Activated naive CD4-positive, alpha-beta T cell treated with anti-CD3 and anti-CD28 coated beads for 36 hours (primary cell): Measurements from ENCODE around the gene GABRR2. TPM values are rescaled to one million over a fixed set of nuclear protein-coding genes. Genes with fewer than 3 reads are reported as not detected.
"Not testable (repeated sequence)": the region's sequence is repeated elsewhere in the genome, so short reads cannot be mapped to it uniquely, and the experiment has no call there.

Experiments
- CTCF ChIA-PET: fragments of 350-600 bp; sonication (Branson Sonifier 250); formaldehyde crosslinking; loops from one replicate; lab custom pipeline; 2021; ENCODE audit warnings: antibody characterized with exemption; lab: Charles Lee
- DNase-seq: peaks from one replicate; pipeline ENCODE4 v3.0.0-alpha.2; 2020
- H3K27ac Mint-ChIP-seq: one replicate; pipeline ENCODE4 v1.8.0; 2021; ENCODE audit warnings: mild to moderate bottlenecking, mixed read lengths
- H3K27me3 Mint-ChIP-seq: one replicate; pipeline ENCODE4 v1.8.0; 2021; ENCODE audit warnings: low read depth, mixed read lengths
- H3K36me3 Mint-ChIP-seq: one replicate; pipeline ENCODE4 v1.8.0; 2021; ENCODE audit warnings: low read depth, mixed read lengths
- H3K4me1 Mint-ChIP-seq: one replicate; pipeline ENCODE4 v1.8.0; 2021; ENCODE audit warnings: low read depth, mixed read lengths
- H3K4me3 Mint-ChIP-seq: one replicate; pipeline ENCODE4 v1.8.0; 2021; ENCODE audit warnings: mild to moderate bottlenecking, moderate library complexity, mixed read lengths
- H3K9me3 Mint-ChIP-seq: one replicate; pipeline ENCODE4 v1.8.0; 2021; ENCODE audit warnings: mixed read lengths
- intact Hi-C: fragments of 100-400 bp; cut with micrococcal nuclease; formaldehyde crosslinking; loops from one replicate; pipeline ENCODE4 v1.15.1; 2023
- total RNA-seq, 2 experiments: library from RNA; stranded (reverse); gene quantifications; one replicate each; pipeline ENCODE4 v1.2.3, GENCODE V29; 2021

The GABRR2 gene
- total RNA-seq, 2 experiments from 2014 or later, result not detected

GRCh38 chr6:89323511-89323971 is 8.4 kb upstream of the GABRR2 start:
- Mint-ChIP-seq H3K4me1 (no peaks in the 10 kb centered on the region), H3K36me3 (peaks cover 2% of the 10 kb centered on the region), H3K9me3 (no peaks in the 10 kb centered on the region), H3K4me3 (no peak overlapping the region), H3K27me3 (no peaks in the 10 kb centered on the region), H3K27ac (no peak overlapping the region)
- CTCF ChIA-PET, result interaction anchor here (0.6 kb wide), 1 partner anchor 44 kb away, joined by 6 read pairs; no protein-coding TSS in a partner anchor
- no peak for DNase-seq
- intact Hi-C loops, result no loop called here

- Mint-ChIP-seq H3K4me3 (no peak overlapping the region), H3K36me3 (peaks cover 1% of the 10 kb centered on the region), H3K9me3 (no peaks in the 10 kb centered on the region), H3K27ac (no peak overlapping the region), H3K4me1 (no peaks in the 10 kb centered on the region), H3K27me3 (no peaks in the 10 kb centered on the region)
- CTCF ChIA-PET, result no interaction called here
- intact Hi-C loops, result no loop called here
- no peak for DNase-seq
Observed at GRCh38 chr6:89321131-89321970, 6.3 kb upstream of the GABRR2 start.

- intact Hi-C loops, result no loop called here
Observed at GRCh38 chr6:89320012-89320559, 5.0 kb upstream of the GABRR2 start.

GRCh38 chr6:89317067-89317466 is 2.0 kb upstream of the GABRR2 start:
- H3K36me3 Mint-ChIP-seq, result no peaks in the 10 kb centered on the region
- no peak overlapping the region for H3K4me3 Mint-ChIP-seq
- CTCF ChIA-PET, result interaction anchor here (0.7 kb wide), 1 partner anchor 15 kb away, joined by 5 read pairs; no protein-coding TSS in a partner anchor
- H3K9me3 Mint-ChIP-seq, result no peaks in the 10 kb centered on the region
- no peaks in the 10 kb centered on the region for H3K4me1 Mint-ChIP-seq
- H3K27ac Mint-ChIP-seq, result no peak overlapping the region
- no peaks in the 10 kb centered on the region for H3K27me3 Mint-ChIP-seq
- intact Hi-C loops, result no loop called here
- no peak for DNase-seq

More at GRCh38 chr6:89320012-89320559, 5.0 kb upstream of the GABRR2 start:
- Mint-ChIP-seq H3K4me3 (no peak overlapping the region), H3K9me3 (no peaks in the 10 kb centered on the region), H3K4me1 (no peaks in the 10 kb centered on the region), H3K27me3 (no peaks in the 10 kb centered on the region), H3K27ac (no peak overlapping the region), H3K36me3 (no peaks in the 10 kb centered on the region)
- DNase-seq, result no peak
- CTCF ChIA-PET, result no interaction called here

- intact Hi-C loops, result no loop called here
- H3K9me3 Mint-ChIP-seq, result no peaks in the 10 kb centered on the region
- no peak overlapping the region for H3K4me3 Mint-ChIP-seq
- DNase-seq, result no peak
- H3K36me3 Mint-ChIP-seq, result no peaks in the 10 kb centered on the region
- H3K27me3 Mint-ChIP-seq, result peaks cover 2% of the 10 kb centered on the region
- H3K4me1 Mint-ChIP-seq, result no peaks in the 10 kb centered on the region
- CTCF ChIA-PET, result interaction anchor here (1.4 kb wide), 1 partner anchor 57 kb away, joined by 3 read pairs; no protein-coding TSS in a partner anchor
- H3K27ac Mint-ChIP-seq, result no peak overlapping the region
Observed at GRCh38 chr6:89314692-89315091, 407 bp downstream of the GABRR2 start.

GRCh38 chr6:89313006-89313405 is 2.1 kb downstream of the GABRR2 start:
- CTCF ChIA-PET, result no interaction called here
- no peaks in the 10 kb centered on the region for H3K9me3 Mint-ChIP-seq
- H3K27ac Mint-ChIP-seq, result no peak overlapping the region
- DNase-seq, result no peak
- H3K36me3 Mint-ChIP-seq, result no peaks in the 10 kb centered on the region
- H3K4me1 Mint-ChIP-seq, result no peaks in the 10 kb centered on the region
- intact Hi-C loops, result no loop called here
- H3K27me3 Mint-ChIP-seq, result peaks cover 2% of the 10 kb centered on the region
- H3K4me3 Mint-ChIP-seq, result no peak overlapping the region

GRCh38 chr6:89311853-89312531 is 3.1 kb downstream of the GABRR2 start:
- H3K27me3 Mint-ChIP-seq, result peaks cover 2% of the 10 kb centered on the region
- H3K27ac Mint-ChIP-seq, result no peak overlapping the region
- no peaks in the 10 kb centered on the region for H3K9me3 Mint-ChIP-seq
- no peaks in the 10 kb centered on the region for H3K4me1 Mint-ChIP-seq
- H3K4me3 Mint-ChIP-seq, result no peak overlapping the region
- no peak for DNase-seq
- CTCF ChIA-PET, result no interaction called here
- intact Hi-C loops, result no loop called here
- no peaks in the 10 kb centered on the region for H3K36me3 Mint-ChIP-seq

GRCh38 chr6:89311530-89311852 is 3.6 kb downstream of the GABRR2 start:
- Mint-ChIP-seq H3K9me3 (no peaks in the 10 kb centered on the region), H3K36me3 (no peaks in the 10 kb centered on the region), H3K4me3 (no peak overlapping the region), H3K27me3 (peaks cover 2% of the 10 kb centered on the region), H3K4me1 (no peaks in the 10 kb centered on the region), H3K27ac (no peak overlapping the region)
- CTCF ChIA-PET, result no interaction called here
- no peak for DNase-seq
- intact Hi-C loops, result no loop called here

GRCh38 chr6:89310929-89311328 is 4.2 kb downstream of the GABRR2 start:
- DNase-seq, result no peak
- Mint-ChIP-seq H3K27me3 (peaks cover 2% of the 10 kb centered on the region), H3K27ac (no peak overlapping the region), H3K4me3 (no peak overlapping the region), H3K36me3 (no peaks in the 10 kb centered on the region), H3K4me1 (no peaks in the 10 kb centered on the region), H3K9me3 (no peaks in the 10 kb centered on the region)
- intact Hi-C loops, result no loop called here
- CTCF ChIA-PET, result no interaction called here

- Mint-ChIP-seq H3K4me3 (no peak overlapping the region), H3K27ac (no peak overlapping the region), H3K9me3 (no peaks in the 10 kb centered on the region), H3K36me3 (no peaks in the 10 kb centered on the region), H3K27me3 (peaks cover 2% of the 10 kb centered on the region), H3K4me1 (no peaks in the 10 kb centered on the region)
- intact Hi-C loops, result no loop called here
- CTCF ChIA-PET, result interaction anchor here (1.9 kb wide), 1 partner anchor 63 kb away, joined by 5 read pairs; no protein-coding TSS in a partner anchor
- no peak for DNase-seq
Observed at GRCh38 chr6:89308525-89309395, 6.3 kb downstream of the GABRR2 start.

- DNase-seq, H3K36me3 Mint-ChIP-seq, intact Hi-C loops, H3K4me3 Mint-ChIP-seq, H3K9me3 Mint-ChIP-seq, H3K27me3 Mint-ChIP-seq, H3K27ac Mint-ChIP-seq, H3K4me1 Mint-ChIP-seq: not testable (repeated sequence)
- CTCF ChIA-PET, result interaction anchor here (1.1 kb wide), 1 partner anchor 23 kb away, joined by 3 read pairs; no protein-coding TSS in a partner anchor
Observed at GRCh38 chr6:89304517-89304916, 10.6 kb downstream of the GABRR2 start.

GRCh38 chr6:89302936-89303335 is 12.2 kb downstream of the GABRR2 start:
- Mint-ChIP-seq H3K36me3 (no peaks in the 10 kb centered on the region), H3K27ac (no peak overlapping the region), H3K4me1 (peaks cover 13% of the 10 kb centered on the region), H3K4me3 (no peak overlapping the region), H3K9me3 (no peaks in the 10 kb centered on the region), H3K27me3 (no peaks in the 10 kb centered on the region)
- no peak for DNase-seq
- CTCF ChIA-PET, result no interaction called here
- intact Hi-C loops, result no loop called here
